ENCODE results near the gene PKN1.
"Not testable (repeated sequence)": the region's sequence is repeated elsewhere in the genome, so short reads cannot be mapped to it uniquely, and the experiment has no call there.

The PKN1 gene

DNA sequence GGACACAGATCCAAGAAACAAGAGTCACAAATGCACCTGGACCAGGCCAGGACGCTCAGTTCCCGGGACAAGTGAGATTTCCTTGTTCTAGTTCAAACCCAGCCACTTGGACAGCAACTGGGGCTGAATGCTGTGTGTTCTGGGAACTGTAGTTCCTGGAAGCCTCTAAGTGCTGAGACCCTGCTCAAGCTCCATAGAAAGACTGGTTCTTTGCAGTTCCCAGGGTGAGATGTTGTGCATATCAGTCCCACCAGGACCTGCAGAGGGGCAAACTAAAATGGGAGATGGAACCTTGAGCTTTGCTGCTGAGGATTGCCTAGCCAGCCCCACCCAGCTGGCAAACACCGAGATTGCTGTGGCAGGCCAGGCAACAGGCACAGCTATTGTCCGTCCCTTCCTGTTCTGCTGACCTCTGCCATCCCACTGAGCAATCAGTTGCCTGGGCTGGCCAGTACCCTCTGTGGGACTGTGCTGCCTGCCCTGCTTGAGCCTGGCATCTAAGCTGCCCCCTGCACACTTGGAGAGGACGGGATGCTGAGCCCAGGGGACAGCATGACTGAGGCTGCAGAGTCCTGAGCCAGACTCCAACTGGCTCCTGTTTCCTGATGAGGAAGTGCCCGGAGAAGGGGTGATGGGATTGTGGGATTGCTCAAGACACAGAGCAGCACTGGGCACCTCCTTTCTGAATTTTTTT lies 64.3 kb downstream of the PKN1 start:
- peaks cover 19% of the 10 kb centered on the region for H3K4me1 Mint-ChIP-seq
- TF ChIP-seq, protein P1, sequence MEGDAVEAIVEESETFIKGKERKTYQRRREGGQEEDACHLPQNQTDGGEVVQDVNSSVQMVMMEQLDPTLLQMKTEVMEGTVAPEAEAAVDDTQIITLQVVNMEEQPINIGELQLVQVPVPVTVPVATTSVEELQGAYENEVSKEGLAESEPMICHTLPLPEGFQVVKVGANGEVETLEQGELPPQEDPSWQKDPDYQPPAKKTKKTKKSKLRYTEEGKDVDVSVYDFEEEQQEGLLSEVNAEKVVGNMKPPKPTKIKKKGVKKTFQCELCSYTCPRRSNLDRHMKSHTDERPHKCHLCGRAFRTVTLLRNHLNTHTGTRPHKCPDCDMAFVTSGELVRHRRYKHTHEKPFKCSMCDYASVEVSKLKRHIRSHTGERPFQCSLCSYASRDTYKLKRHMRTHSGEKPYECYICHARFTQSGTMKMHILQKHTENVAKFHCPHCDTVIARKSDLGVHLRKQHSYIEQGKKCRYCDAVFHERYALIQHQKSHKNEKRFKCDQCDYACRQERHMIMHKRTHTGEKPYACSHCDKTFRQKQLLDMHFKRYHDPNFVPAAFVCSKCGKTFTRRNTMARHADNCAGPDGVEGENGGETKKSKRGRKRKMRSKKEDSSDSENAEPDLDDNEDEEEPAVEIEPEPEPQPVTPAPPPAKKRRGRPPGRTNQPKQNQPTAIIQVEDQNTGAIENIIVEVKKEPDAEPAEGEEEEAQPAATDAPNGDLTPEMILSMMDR (IDR thresholded peaks at IDR 0.05; ENCODE audit: unreplicated experiment in 3 of 3), result no peak
- H3K9me3 Mint-ChIP-seq, result no peaks in the 10 kb centered on the region
- H3K36me3 Mint-ChIP-seq (ENCODE audit: low read depth), result peaks cover 13% of the 10 kb centered on the region
- peak overlapping the region; percentile 80 to 90 (median 81) for H3K4me3 Mint-ChIP-seq
- peak overlapping the region; percentile 72 to 92 (median 90) for H3K27ac Mint-ChIP-seq
- H3K27me3 Mint-ChIP-seq (ENCODE audit: low read depth), result peaks cover 7% of the 10 kb centered on the region

DNA sequence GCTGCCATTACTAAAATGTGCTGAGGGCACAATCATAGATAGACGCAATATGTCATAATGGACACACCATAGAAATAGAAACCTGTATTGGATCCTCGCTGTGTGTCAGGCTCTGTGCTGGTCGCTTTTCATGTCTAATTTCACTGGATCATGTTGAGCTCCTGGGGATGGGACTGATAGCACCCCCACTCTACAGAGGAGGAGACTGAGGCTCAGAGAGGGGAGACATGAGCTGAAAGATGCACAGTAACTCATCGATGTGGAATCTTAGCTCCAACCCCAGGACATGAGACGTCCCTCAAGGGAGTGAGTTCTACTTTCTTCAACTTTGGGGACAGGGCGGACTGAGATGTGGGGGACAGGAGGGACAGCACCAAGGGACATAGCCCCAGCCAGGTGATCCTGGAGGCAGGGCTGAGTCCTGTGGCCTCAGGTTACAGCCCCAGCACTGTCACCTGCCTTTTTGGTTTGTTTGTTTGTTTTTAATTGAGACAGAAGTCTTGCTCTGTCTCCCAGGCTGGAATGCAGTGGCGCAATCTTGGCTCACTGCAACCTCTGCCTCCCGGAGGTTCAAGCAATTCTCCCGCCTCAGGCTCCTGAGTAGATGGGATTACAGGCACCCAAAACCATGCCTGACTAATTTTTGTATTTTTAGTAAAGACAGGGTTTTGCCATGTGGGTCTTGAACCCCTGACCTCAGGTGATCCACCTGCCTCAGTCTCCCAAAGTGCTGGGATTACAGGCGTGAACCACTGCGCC lies 69.4 kb downstream of the PKN1 start:
- no peaks in the 10 kb centered on the region for H3K36me3 Mint-ChIP-seq (ENCODE audit: low read depth)
- TF ChIP-seq, protein P1 (IDR thresholded peaks at IDR 0.05; ENCODE audit: unreplicated experiment in 3 of 3), result no peak
- peaks cover 10% of the 10 kb centered on the region for H3K27me3 Mint-ChIP-seq (ENCODE audit: low read depth)
- H3K27ac Mint-ChIP-seq, result no peak overlapping the region
- no peak overlapping the region for H3K4me3 Mint-ChIP-seq
- no peaks in the 10 kb centered on the region for H3K9me3 Mint-ChIP-seq
- H3K4me1 Mint-ChIP-seq, result peaks cover 10% of the 10 kb centered on the region

GRCh38 chr19:14503285-14503684 lies 70.2 kb downstream of the PKN1 start:
- Mint-ChIP-seq H3K4me3 (no peak overlapping the region), H3K27ac (no peak overlapping the region), H3K9me3 (no peaks in the 10 kb centered on the region), H3K4me1 (peaks cover 10% of the 10 kb centered on the region), H3K27me3 (ENCODE audit: low read depth) (peaks cover 8% of the 10 kb centered on the region), H3K36me3 (ENCODE audit: low read depth) (no peaks in the 10 kb centered on the region)
- TF ChIP-seq, protein P1 (IDR thresholded peaks at IDR 0.05; ENCODE audit: unreplicated experiment in 3 of 3), result no peak

DNA sequence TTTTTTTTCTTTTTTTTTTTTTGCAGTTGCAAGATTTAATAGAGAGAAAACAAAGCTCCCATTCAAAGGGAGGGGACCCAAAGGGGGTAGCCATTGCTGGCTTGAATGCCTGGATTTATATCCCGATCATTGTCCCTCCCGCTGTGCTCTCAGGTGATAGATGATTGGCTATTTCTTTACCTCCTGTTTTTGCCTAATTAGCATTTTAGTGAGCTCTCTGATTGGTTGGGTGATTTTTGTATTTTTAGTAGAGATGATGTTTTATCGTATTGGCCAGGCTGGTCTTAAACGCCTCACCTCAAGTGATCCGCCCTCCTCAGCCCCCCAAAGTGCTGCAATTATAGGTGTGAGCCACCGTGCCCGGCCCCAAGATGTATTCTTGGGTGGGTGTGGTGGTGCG lies 71.5 kb downstream of the PKN1 start:
- H3K27me3 Mint-ChIP-seq (ENCODE audit: low read depth); H3K9me3 Mint-ChIP-seq; H3K4me3 Mint-ChIP-seq; H3K36me3 Mint-ChIP-seq (ENCODE audit: low read depth); H3K27ac Mint-ChIP-seq: not testable (repeated sequence)
- peaks cover 13% of the 10 kb centered on the region for H3K4me1 Mint-ChIP-seq

- Mint-ChIP-seq H3K27ac (peak overlapping the region; percentile 87 to 98 (median 88)), H3K36me3 (ENCODE audit: low read depth) (no peaks in the 10 kb centered on the region), H3K4me1 (peaks cover 18% of the 10 kb centered on the region), H3K4me3 (no peak overlapping the region), H3K27me3 (ENCODE audit: low read depth) (peaks cover 8% of the 10 kb centered on the region), H3K9me3 (no peaks in the 10 kb centered on the region)
- TF ChIP-seq, protein P1 (IDR thresholded peaks at IDR 0.05; ENCODE audit: unreplicated experiment in 3 of 3), result peak; percentile 53 to 67 (median 64)
These were observed 72.6 kb downstream of the PKN1 start for GRCh38 chr19:14505488-14506239.

Measured in nephron (organoid).